ENCODE measurements around the gene SLC39A12. TPM values are rescaled to one million over a fixed set of nuclear protein-coding genes. Genes with fewer than 3 reads are reported as not detected.
"Not testable (repeated sequence)": the region's sequence is repeated elsewhere in the genome, so short reads cannot be mapped to it uniquely, and the experiment has no call there.

The SLC39A12 gene
- total and polyA plus RNA-seq, 2 experiments from 2014 or later: not detected

DNA sequence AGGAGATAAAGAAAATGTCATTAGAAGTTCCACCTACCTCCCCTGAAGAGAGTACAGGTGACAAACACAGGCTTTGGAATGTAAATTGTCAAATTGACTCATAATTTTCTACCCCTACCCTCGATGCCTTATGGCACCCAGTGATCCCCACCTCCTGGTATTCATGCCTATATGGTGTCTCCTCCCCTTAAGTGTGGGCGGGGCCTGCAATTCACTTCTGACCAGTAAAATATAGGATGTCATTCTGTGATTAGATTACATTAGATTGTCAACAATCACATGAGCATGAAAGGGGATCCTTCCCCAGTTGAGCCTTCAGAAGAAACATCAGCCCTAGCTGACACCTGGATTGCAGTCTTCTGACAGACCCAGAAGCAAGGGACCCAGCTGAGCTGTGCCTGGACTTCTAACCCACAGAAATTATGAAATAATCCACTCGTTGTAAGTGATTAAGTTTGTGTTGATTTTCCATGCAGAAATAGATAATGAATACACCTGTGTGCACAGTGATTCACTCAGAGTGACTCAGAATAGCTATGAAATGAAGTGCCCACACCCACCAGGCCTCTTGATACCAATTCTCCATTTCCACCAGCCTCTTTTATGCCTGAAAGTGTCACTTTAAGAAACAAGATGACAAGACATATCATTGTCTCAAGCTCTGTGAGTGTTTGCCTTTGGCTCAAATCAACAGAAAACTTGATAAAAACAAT is 8.5 kb upstream of the SLC39A12 start:
- Mint-ChIP-seq H3K27me3 (ENCODE audit: insufficient read depth, low read depth, poor library complexity) (peaks cover 2% of the 10 kb centered on the region), H3K4me1 (no peaks in the 10 kb centered on the region), H3K27ac (no peak overlapping the region), H3K4me3 (no peak overlapping the region), H3K36me3 (ENCODE audit: low read depth) (no peaks in the 10 kb centered on the region), H3K9me3 (no peaks in the 10 kb centered on the region)
- H2AFZ ChIP-seq: no peak overlapping the region
- TF ChIP-seq, protein P1, sequence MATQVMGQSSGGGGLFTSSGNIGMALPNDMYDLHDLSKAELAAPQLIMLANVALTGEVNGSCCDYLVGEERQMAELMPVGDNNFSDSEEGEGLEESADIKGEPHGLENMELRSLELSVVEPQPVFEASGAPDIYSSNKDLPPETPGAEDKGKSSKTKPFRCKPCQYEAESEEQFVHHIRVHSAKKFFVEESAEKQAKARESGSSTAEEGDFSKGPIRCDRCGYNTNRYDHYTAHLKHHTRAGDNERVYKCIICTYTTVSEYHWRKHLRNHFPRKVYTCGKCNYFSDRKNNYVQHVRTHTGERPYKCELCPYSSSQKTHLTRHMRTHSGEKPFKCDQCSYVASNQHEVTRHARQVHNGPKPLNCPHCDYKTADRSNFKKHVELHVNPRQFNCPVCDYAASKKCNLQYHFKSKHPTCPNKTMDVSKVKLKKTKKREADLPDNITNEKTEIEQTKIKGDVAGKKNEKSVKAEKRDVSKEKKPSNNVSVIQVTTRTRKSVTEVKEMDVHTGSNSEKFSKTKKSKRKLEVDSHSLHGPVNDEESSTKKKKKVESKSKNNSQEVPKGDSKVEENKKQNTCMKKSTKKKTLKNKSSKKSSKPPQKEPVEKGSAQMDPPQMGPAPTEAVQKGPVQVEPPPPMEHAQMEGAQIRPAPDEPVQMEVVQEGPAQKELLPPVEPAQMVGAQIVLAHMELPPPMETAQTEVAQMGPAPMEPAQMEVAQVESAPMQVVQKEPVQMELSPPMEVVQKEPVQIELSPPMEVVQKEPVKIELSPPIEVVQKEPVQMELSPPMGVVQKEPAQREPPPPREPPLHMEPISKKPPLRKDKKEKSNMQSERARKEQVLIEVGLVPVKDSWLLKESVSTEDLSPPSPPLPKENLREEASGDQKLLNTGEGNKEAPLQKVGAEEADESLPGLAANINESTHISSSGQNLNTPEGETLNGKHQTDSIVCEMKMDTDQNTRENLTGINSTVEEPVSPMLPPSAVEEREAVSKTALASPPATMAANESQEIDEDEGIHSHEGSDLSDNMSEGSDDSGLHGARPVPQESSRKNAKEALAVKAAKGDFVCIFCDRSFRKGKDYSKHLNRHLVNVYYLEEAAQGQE (IDR thresholded peaks at IDR 0.05; ENCODE audit: unreplicated experiment): no peak
- TF ChIP-seq JUNB (IDR thresholded peaks at IDR 0.05; ENCODE audit: unreplicated experiment): no peak
- TF ChIP-seq CREB1 (CRISPR knock-in tag; IDR thresholded peaks at IDR 0.05; ENCODE audit: low read depth): no peak
- TF ChIP-seq, protein P2, sequence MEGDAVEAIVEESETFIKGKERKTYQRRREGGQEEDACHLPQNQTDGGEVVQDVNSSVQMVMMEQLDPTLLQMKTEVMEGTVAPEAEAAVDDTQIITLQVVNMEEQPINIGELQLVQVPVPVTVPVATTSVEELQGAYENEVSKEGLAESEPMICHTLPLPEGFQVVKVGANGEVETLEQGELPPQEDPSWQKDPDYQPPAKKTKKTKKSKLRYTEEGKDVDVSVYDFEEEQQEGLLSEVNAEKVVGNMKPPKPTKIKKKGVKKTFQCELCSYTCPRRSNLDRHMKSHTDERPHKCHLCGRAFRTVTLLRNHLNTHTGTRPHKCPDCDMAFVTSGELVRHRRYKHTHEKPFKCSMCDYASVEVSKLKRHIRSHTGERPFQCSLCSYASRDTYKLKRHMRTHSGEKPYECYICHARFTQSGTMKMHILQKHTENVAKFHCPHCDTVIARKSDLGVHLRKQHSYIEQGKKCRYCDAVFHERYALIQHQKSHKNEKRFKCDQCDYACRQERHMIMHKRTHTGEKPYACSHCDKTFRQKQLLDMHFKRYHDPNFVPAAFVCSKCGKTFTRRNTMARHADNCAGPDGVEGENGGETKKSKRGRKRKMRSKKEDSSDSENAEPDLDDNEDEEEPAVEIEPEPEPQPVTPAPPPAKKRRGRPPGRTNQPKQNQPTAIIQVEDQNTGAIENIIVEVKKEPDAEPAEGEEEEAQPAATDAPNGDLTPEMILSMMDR (conservative IDR thresholded peaks at IDR 0.05; ENCODE audit: low read depth in 2 of 2): no peak
- TF ChIP-seq EZH2phosphoT487 (IDR thresholded peaks at IDR 0.05; ENCODE audit: unreplicated experiment): no peak
- H3K27ac ChIP-seq (ENCODE audit: low read depth): no peak overlapping the region
- no peaks in the 10 kb centered on the region for H3K79me2 ChIP-seq (replicated peaks; ENCODE audit: insufficient read depth)
- H4K20me1 ChIP-seq (replicated peaks; ENCODE audit: insufficient read depth): no peaks in the 10 kb centered on the region
- peaks cover 5% of the 10 kb centered on the region; the same call in 1 of the 2 replicates for H3K9me2 ChIP-seq (ENCODE audit: insufficient read depth)
- no peak for ATAC-seq
- no peaks in the 10 kb centered on the region for H3K4me1 ChIP-seq (ENCODE audit: insufficient read depth)
- no peak overlapping the region for H3K4me2 ChIP-seq
- H3K36me3 ChIP-seq (ENCODE audit: insufficient read depth): no peaks in the 10 kb centered on the region
- H3F3A ChIP-seq (replicated peaks; ENCODE audit: low read depth): no peaks in the 10 kb centered on the region
- DNase-seq (ENCODE audit: low spot score): no peak
- no peaks in the 10 kb centered on the region for H3K27me3 ChIP-seq (ENCODE audit: insufficient read depth)
- H3K4me3 ChIP-seq: no peak overlapping the region

DNA sequence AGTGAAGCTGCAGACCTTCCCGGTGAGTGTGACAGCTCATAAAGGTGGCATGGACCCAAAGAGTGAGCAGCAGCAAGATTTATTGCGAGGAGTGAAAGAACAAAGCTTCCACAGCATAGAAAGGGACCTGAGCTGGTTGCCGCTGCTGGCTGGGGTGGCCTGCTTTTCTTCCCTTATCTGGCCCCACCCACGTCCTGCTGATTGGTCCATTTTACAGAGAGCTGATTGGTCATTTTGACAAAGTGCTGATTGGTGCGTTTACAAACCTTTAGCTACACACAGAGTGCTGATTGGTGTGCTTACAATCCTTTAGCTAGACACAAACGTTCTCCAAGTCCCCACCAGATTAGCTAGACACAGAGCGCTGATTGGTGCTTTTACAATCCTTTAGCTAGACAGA is 1.4 kb upstream of the SLC39A12 start:
- not testable (repeated sequence) for H4K20me1 ChIP-seq (replicated peaks; ENCODE audit: insufficient read depth); H3K4me3 Mint-ChIP-seq; H3K36me3 ChIP-seq (ENCODE audit: insufficient read depth)

More for the DNA sequence above, 1.4 kb upstream of the SLC39A12 start:
- H3K4me2 ChIP-seq; H3K27me3 ChIP-seq (ENCODE audit: insufficient read depth); H3K4me1 ChIP-seq (ENCODE audit: insufficient read depth); DNase-seq (ENCODE audit: low spot score); H3K79me2 ChIP-seq (replicated peaks; ENCODE audit: insufficient read depth); H3K36me3 Mint-ChIP-seq (ENCODE audit: low read depth); H3F3A ChIP-seq (replicated peaks; ENCODE audit: low read depth); ATAC-seq; H3K4me1 Mint-ChIP-seq; H3K27ac ChIP-seq (ENCODE audit: low read depth); H3K27me3 Mint-ChIP-seq (ENCODE audit: insufficient read depth, low read depth, poor library complexity); H3K9me3 Mint-ChIP-seq; H2AFZ ChIP-seq; H3K4me3 ChIP-seq; H3K9me2 ChIP-seq (ENCODE audit: insufficient read depth): not testable (repeated sequence)
- H3K27ac Mint-ChIP-seq: 0 out of 2 replicates have a peak overlapping the region, but pooled peaks have one; percentile 47
